ENCODE measurements around the gene SCGB1A1.
"Not testable (repeated sequence)": the region's sequence is repeated elsewhere in the genome, so short reads cannot be mapped to it uniquely, and the experiment has no call there.

The SCGB1A1 gene

GRCh38 chr11:62418733-62419132, at the start of gene SCGB1A1:
SCGB1A1 (plus strand) TSS chr11:62419033; CDS start chr11:62419096, 63 bp downstream.
- CTCF ChIA-PET: interaction anchor here (0.8 to 0.9 kb wide), 2 partner anchors 82 to 124 kb away, joined by 3 to 6 read pairs; no protein-coding TSS in a partner anchor
- H3K27ac ChIP-seq: no peak within 1 kb of the TSS
- TF ChIP-seq CTCF (conservative IDR thresholded peaks at IDR 0.05; ENCODE audit: low read depth): no peak
- POLR2A ChIA-PET (ENCODE audit: low non-redundant PET): no interaction called here
- DNase-seq (ENCODE audit: low spot score): no peak

- DNase-seq (ENCODE audit: low spot score): no peak
- no peak for TF ChIP-seq CTCF (conservative IDR thresholded peaks at IDR 0.05; ENCODE audit: low read depth)
- no peak overlapping the region for H3K27ac ChIP-seq
- ChIA-PET POLR2A (ENCODE audit: low non-redundant PET) (no interaction called here), CTCF (no interaction called here)
Observed at GRCh38 chr11:62370743-62371440, 47.9 kb upstream of the SCGB1A1 start.

GRCh38 chr11:62372871-62373270, 46.0 kb upstream of the SCGB1A1 start:
- ChIA-PET POLR2A (ENCODE audit: low non-redundant PET) (no interaction called here), CTCF (no interaction called here)
- DNase-seq (ENCODE audit: low spot score): no peak
- TF ChIP-seq CTCF (conservative IDR thresholded peaks at IDR 0.05; ENCODE audit: low read depth): no peak
- H3K27ac ChIP-seq: no peak overlapping the region

GRCh38 chr11:62373464-62374119, 45.2 kb upstream of the SCGB1A1 start:
- CTCF ChIA-PET: no interaction called here
- POLR2A ChIA-PET (ENCODE audit: low non-redundant PET): no interaction called here
- no peak for TF ChIP-seq CTCF (conservative IDR thresholded peaks at IDR 0.05; ENCODE audit: low read depth)
- DNase-seq (ENCODE audit: low spot score): no peak
- no peak overlapping the region for H3K27ac ChIP-seq

GRCh38 chr11:62374801-62375200, 44.0 kb upstream of the SCGB1A1 start:
- TF ChIP-seq CTCF (conservative IDR thresholded peaks at IDR 0.05; ENCODE audit: low read depth): no peak
- ChIA-PET CTCF (no interaction called here), POLR2A (ENCODE audit: low non-redundant PET) (no interaction called here)
- DNase-seq (ENCODE audit: low spot score): no peak
- H3K27ac ChIP-seq: no peak overlapping the region

- DNase-seq (ENCODE audit: low spot score); H3K27ac ChIP-seq; POLR2A ChIA-PET (ENCODE audit: low non-redundant PET): not testable (repeated sequence)
- CTCF ChIA-PET: interaction anchor here (0.7 to 1.7 kb wide), 2 partner anchors 38 to 121 kb away, joined by 3 to 6 read pairs; no protein-coding TSS in a partner anchor
- peak; percentile 25; the same call in 1 of the 2 replicates for TF ChIP-seq CTCF (conservative IDR thresholded peaks at IDR 0.05; ENCODE audit: low read depth)
Observed at GRCh38 chr11:62378459-62379063, 40.3 kb upstream of the SCGB1A1 start.

- CTCF ChIA-PET: interaction anchor here (0.5 to 1.7 kb wide), 3 partner anchors 39 to 426 kb away, joined by 3 to 6 read pairs (median 4); partner anchors contain the start of gene NXF1
- POLR2A ChIA-PET (ENCODE audit: low non-redundant PET); H3K27ac ChIP-seq; DNase-seq (ENCODE audit: low spot score): not testable (repeated sequence)
Observed at GRCh38 chr11:62379586-62379985, 39.2 kb upstream of the SCGB1A1 start.
